Glutamatergic neuron (in vitro differentiated cells): Measurements from ENCODE around the gene LACTB. TPM values are rescaled to one million over a fixed set of nuclear protein-coding genes. Genes with fewer than 3 reads are reported as not detected.

Experiments used
- DNase-seq: peaks from one replicate; pipeline ENCODE4 v3.0.0; 2022
- H3K27ac Mint-ChIP-seq: one replicate; pipeline ENCODE4 v1.8.0; 2020; ENCODE audit warnings: mild to moderate bottlenecking, mixed read lengths, inconsistent platforms; ENCODE audit not compliant: unreplicated experiment
- H3K27me3 Mint-ChIP-seq: one replicate; pipeline ENCODE4 v1.8.0; 2020; ENCODE audit warnings: mild to moderate bottlenecking, moderate library complexity, mixed read lengths, inconsistent platforms; ENCODE audit not compliant: unreplicated experiment
- H3K36me3 Mint-ChIP-seq: one replicate; pipeline ENCODE4 v1.8.0; 2020; ENCODE audit warnings: mild to moderate bottlenecking, mixed read lengths, inconsistent platforms; ENCODE audit not compliant: unreplicated experiment
- H3K4me1 Mint-ChIP-seq: one replicate; pipeline ENCODE4 v1.8.0; 2020; ENCODE audit warnings: mild to moderate bottlenecking, low read depth, mixed read lengths, inconsistent platforms; ENCODE audit not compliant: unreplicated experiment
- H3K4me3 Mint-ChIP-seq: one replicate; pipeline ENCODE4 v1.8.0; 2020; ENCODE audit warnings: mild to moderate bottlenecking, mixed read lengths, inconsistent platforms; ENCODE audit not compliant: unreplicated experiment
- H3K9me3 Mint-ChIP-seq: one replicate; pipeline ENCODE4 v1.8.0; 2020; ENCODE audit warnings: mild to moderate bottlenecking, moderate library complexity, mixed read lengths, inconsistent platforms; ENCODE audit not compliant: unreplicated experiment
- CTCF ChIP-seq: fragments of 200-600 bp; sonication (generic); IDR thresholded peaks from one replicate; pipeline ENCODE4 v1.5.0; 2021; ENCODE audit not compliant: partially characterized antibody, unreplicated experiment
- long read RNA-seq: library from polyadenylated mRNA; unstranded; transcript quantifications from one replicate; pipeline ENCODE4 v2.0.0, GENCODE V29; 2020; ENCODE audit not compliant: unreplicated experiment
- total RNA-seq: library from RNA; stranded (reverse); fragmentation: NEBNext Ultra II Directional; extraction: Animal tissue kit (Norgen Biotek cat#: 25700); gene quantifications from one replicate; pipeline ENCODE4 v1.2.1, GENCODE V29; 2021; ENCODE audit not compliant: unreplicated experiment

LACTB gene
- total RNA-seq, result 20.1 TPM
- long read RNA-seq, partial matches to known transcripts, result 7 of 15 reads
- long read RNA-seq, other reads (novel, unspliced or antisense), result 1 of 15 reads

GRCh38 chr15:63121382-63122001 is at the start of gene LACTB:
TSS of gene LACTB (plus strand) at chr15:63121861. CDS start at chr15:63121872, 11 bp downstream.
- peak within 1 kb of the TSS; percentile 90 for H3K4me3 Mint-ChIP-seq
- peaks cover 5% of the 10 kb centered on the region for H3K36me3 Mint-ChIP-seq
- peaks cover 6% of the 10 kb centered on the region for H3K27me3 Mint-ChIP-seq
- peak; percentile 91 for DNase-seq
- peaks cover 4% of the 10 kb centered on the region for H3K4me1 Mint-ChIP-seq
- peaks cover 15% of the 10 kb centered on the region for H3K9me3 Mint-ChIP-seq
- no peak for TF ChIP-seq CTCF
- peak within 1 kb of the TSS; percentile 90 for H3K27ac Mint-ChIP-seq

GRCh38 chr15:63072023-63072650 is 49.5 kb upstream of the LACTB start:
- Mint-ChIP-seq H3K27ac (no peak overlapping the region), H3K4me1 (peaks cover 20% of the 10 kb centered on the region), H3K4me3 (no peak overlapping the region)

GRCh38 chr15:63072809-63073277 is 48.8 kb upstream of the LACTB start:
- peaks cover 4% of the 10 kb centered on the region for H3K9me3 Mint-ChIP-seq
- peaks cover 26% of the 10 kb centered on the region for H3K4me1 Mint-ChIP-seq
- no peak for TF ChIP-seq CTCF
- peaks cover 3% of the 10 kb centered on the region for H3K27me3 Mint-ChIP-seq
- H3K36me3 Mint-ChIP-seq, result peaks cover 5% of the 10 kb centered on the region
- H3K4me3 Mint-ChIP-seq, result no peak overlapping the region
- no peak for DNase-seq
- no peak overlapping the region for H3K27ac Mint-ChIP-seq

More at GRCh38 chr15:63072023-63072650, 49.5 kb upstream of the LACTB start:
- peaks cover 3% of the 10 kb centered on the region for H3K27me3 Mint-ChIP-seq
- TF ChIP-seq CTCF, result no peak
- H3K9me3 Mint-ChIP-seq, result peaks cover 4% of the 10 kb centered on the region
- no peak for DNase-seq
- H3K36me3 Mint-ChIP-seq, result peaks cover 5% of the 10 kb centered on the region

- no peaks in the 10 kb centered on the region for H3K36me3 Mint-ChIP-seq
- H3K9me3 Mint-ChIP-seq, result peaks cover 4% of the 10 kb centered on the region
- no peak overlapping the region for H3K4me3 Mint-ChIP-seq
- H3K4me1 Mint-ChIP-seq, result peaks cover 23% of the 10 kb centered on the region
- no peak for TF ChIP-seq CTCF
- no peaks in the 10 kb centered on the region for H3K27me3 Mint-ChIP-seq
- H3K27ac Mint-ChIP-seq, result no peak overlapping the region
- DNase-seq, result no peak
Measured at GRCh38 chr15:63073497-63074172, 48.0 kb upstream of the LACTB start.
